H9 (cell line): ENCODE results near the gene CDK9. TPM values are rescaled to one million over a fixed set of nuclear protein-coding genes. Genes with fewer than 3 reads are reported as not detected.

Source experiments
- DNase-seq: peaks from one replicate; pipeline ENCODE4 v3.0.0-alpha.2; 2017
- H2AFZ ChIP-seq: one replicate; pipeline ENCODE4 v1.6.1; 2013; ENCODE audit warnings: mild to moderate bottlenecking, low read length, control low read depth, moderate library complexity
- H2AK5ac ChIP-seq: 2 replicates; pipeline ENCODE4 v1.6.1; 2013; ENCODE audit warnings: low read length, control low read depth, mixed read lengths; ENCODE audit not compliant: insufficient read length
- H2BK120ac ChIP-seq: one replicate; pipeline ENCODE4 v1.6.1; 2013; ENCODE audit warnings: low read depth, mild to moderate bottlenecking, low read length, control low read depth, inconsistent platforms; ENCODE audit not compliant: poor library complexity, severe bottlenecking
- H2BK12ac ChIP-seq: 2 replicates; pipeline ENCODE4 v1.6.1; 2013; ENCODE audit warnings: low read length, control low read depth, mixed read lengths, low read depth; ENCODE audit not compliant: insufficient read length
- H2BK15ac ChIP-seq: 2 replicates; pipeline ENCODE4 v1.6.1; 2013; ENCODE audit warnings: low read depth, low read length, control low read depth
- H2BK20ac ChIP-seq: one replicate; pipeline ENCODE4 v1.6.1; 2013; ENCODE audit warnings: low read depth, mild to moderate bottlenecking, low read length, control low read depth, inconsistent platforms; ENCODE audit not compliant: poor library complexity, severe bottlenecking
- H2BK5ac ChIP-seq: 2 replicates; pipeline ENCODE4 v1.6.1; 2013; ENCODE audit warnings: low read length, control low read depth, mixed read lengths; ENCODE audit not compliant: insufficient read length
- H3K14ac ChIP-seq: 2 replicates; pipeline ENCODE4 v1.6.1; 2013; ENCODE audit warnings: low read length, control low read depth; ENCODE audit not compliant: insufficient read depth
- H3K18ac ChIP-seq: 2 replicates; pipeline ENCODE4 v1.6.1; 2013; ENCODE audit warnings: low read depth, mild to moderate bottlenecking, mixed read lengths, low read length, control low read depth; ENCODE audit not compliant: insufficient read length
- H3K23ac ChIP-seq: 2 replicates; pipeline ENCODE4 v1.6.1; 2013; ENCODE audit warnings: low read length, control low read depth, mixed read lengths, low read depth; ENCODE audit not compliant: insufficient read length
- H3K23me2 ChIP-seq: 2 replicates; pipeline ENCODE4 v1.6.1; 2013; ENCODE audit warnings: low read depth, mild to moderate bottlenecking, mixed read lengths, low read length, control low read depth; ENCODE audit not compliant: insufficient read length, poor library complexity, severe bottlenecking
- H3K27ac ChIP-seq: 2 replicates; pipeline ENCODE4 v1.5.1; 2013; ENCODE audit warnings: low read length, control low read depth, mixed read lengths, low read depth; ENCODE audit not compliant: insufficient read length
- H3K27me3 ChIP-seq: 2 replicates; pipeline ENCODE4 v1.6.1; 2013; ENCODE audit warnings: low read length, control low read depth, inconsistent platforms; ENCODE audit not compliant: insufficient read depth
- H3K4ac ChIP-seq: 2 replicates; pipeline ENCODE4 v1.6.1; 2013; ENCODE audit warnings: low read depth, mild to moderate bottlenecking, control low read depth, inconsistent platforms, low read length, moderate library complexity
- H3K4me1 ChIP-seq: 2 replicates; pipeline ENCODE4 v1.6.1; 2013; ENCODE audit warnings: low read length, control low read depth, inconsistent platforms; ENCODE audit not compliant: insufficient read depth
- H3K4me2 ChIP-seq: 2 replicates; pipeline ENCODE4 v1.6.1; 2013; ENCODE audit warnings: low read length, control low read depth, mixed read lengths; ENCODE audit not compliant: insufficient read length, insufficient read depth
- H3K56ac ChIP-seq: 2 replicates; pipeline ENCODE4 v1.6.1; 2013; ENCODE audit warnings: low read depth, mild to moderate bottlenecking, mixed read lengths, low read length, control low read depth; ENCODE audit not compliant: insufficient read length
- H3K79me1 ChIP-seq: 2 replicates; pipeline ENCODE4 v1.6.1; 2013; ENCODE audit warnings: low read depth, mild to moderate bottlenecking, moderate library complexity, low read length, control low read depth, inconsistent platforms; ENCODE audit not compliant: insufficient read depth, poor library complexity, severe bottlenecking
- H3K79me2 ChIP-seq: 2 replicates; pipeline ENCODE4 v1.6.1; 2013; ENCODE audit warnings: low read length, control low read depth, inconsistent platforms; ENCODE audit not compliant: insufficient read depth
- H3K9ac ChIP-seq: 2 replicates; pipeline ENCODE4 v1.6.1; 2013; ENCODE audit warnings: low read length, control low read depth, mixed read lengths; ENCODE audit not compliant: insufficient read length; ENCODE audit errors: extremely low read depth
- H3K9me3 ChIP-seq: one replicate; pipeline ENCODE4 v1.6.1; 2013; ENCODE audit warnings: low read depth, low read length, inconsistent platforms; ENCODE audit not compliant: control insufficient read depth
- H3T11ph ChIP-seq: one replicate; pipeline ENCODE4 v1.6.1; 2013; ENCODE audit warnings: mild to moderate bottlenecking, low read length, control low read depth, inconsistent platforms
- H4K20me1 ChIP-seq: one replicate; pipeline ENCODE4 v1.6.1; 2013; ENCODE audit not compliant: control insufficient read depth, insufficient read length, insufficient read depth
- H4K5ac ChIP-seq: 2 replicates; pipeline ENCODE4 v1.6.1; 2013; ENCODE audit warnings: low read depth, mild to moderate bottlenecking, mixed read lengths, low read length, control low read depth; ENCODE audit not compliant: insufficient read length
- H4K8ac ChIP-seq: replicated peaks from 2 replicates; pipeline ENCODE4 v1.6.1; 2013; ENCODE audit warnings: low read length, control low read depth, mixed read lengths, low read depth; ENCODE audit not compliant: insufficient read length
- H4K91ac ChIP-seq: 2 replicates; pipeline ENCODE4 v1.6.1; 2013; ENCODE audit warnings: low read depth, mild to moderate bottlenecking, moderate library complexity, mixed read lengths, low read length, control low read depth; ENCODE audit not compliant: insufficient read length
- H3K27ac Mint-ChIP-seq, 3 experiments: 2 replicates in 2 of 3; 3 replicates in 1 of 3; pipeline ENCODE4 v1.8.0; 2020 to 2021; ENCODE audit warnings: mixed read lengths in 3 of 3, mild to moderate bottlenecking in 1 of 3, moderate library complexity in 1 of 3
- H3K27me3 Mint-ChIP-seq: 2 replicates; pipeline ENCODE4 v1.8.0; 2021; ENCODE audit warnings: low read depth, mild to moderate bottlenecking, moderate library complexity, mixed read lengths
- H3K36me3 Mint-ChIP-seq, 3 experiments: 2 replicates in 2 of 3; 3 replicates in 1 of 3; pipeline ENCODE4 v1.8.0; 2020 to 2021; ENCODE audit warnings: low read depth in 3 of 3, mixed read lengths in 3 of 3; ENCODE audit not compliant: insufficient read depth in 1 of 3
- H3K4me1 Mint-ChIP-seq, 2 experiments: 2 replicates each; pipeline ENCODE4 v1.8.0; 2020; ENCODE audit warnings: mixed read lengths in 2 of 2
- H3K4me3 Mint-ChIP-seq, 2 experiments: 2 replicates in 1 of 2; 3 replicates in 1 of 2; pipeline ENCODE4 v1.8.0; 2020 to 2021; ENCODE audit warnings: mild to moderate bottlenecking in 2 of 2, mixed read lengths in 2 of 2, moderate library complexity in 1 of 2
- H3K9me3 Mint-ChIP-seq, 2 experiments: 2 replicates in 1 of 2; 3 replicates in 1 of 2; pipeline ENCODE4 v1.8.0; 2020; ENCODE audit warnings: mild to moderate bottlenecking in 2 of 2, mixed read lengths in 2 of 2, moderate library complexity in 1 of 2
- WGBS: extraction: QIAGEN DNeasy Blood & Tissue Kit; methylation state at CpG from one replicate; pipeline ENCODE4 v1.1.7; 2013; ENCODE audit warnings: missing lambda C conversion rate, low lambda C conversion rate, mixed read lengths; ENCODE audit not compliant: insufficient read length; ENCODE audit errors: extremely low coverage; 5-methylcytosine and 5-hydroxymethylcytosine counted together
- total RNA-seq: library from RNA; stranded (reverse); gene quantifications from 2 replicates; pipeline ENCODE4 v1.2.1, GENCODE V29; 2021
- TF ChIP-seq, protein P1 (sequence below): fragments of 200-600 bp; sonication (generic); conservative IDR thresholded peaks from 3 replicates; pipeline ENCODE4 v1.8.0; 2021; ENCODE audit warnings: antibody characterized with exemption, mild to moderate bottlenecking

Gene CDK9
- total RNA-seq, 1 experiment from 2014 or later: 85.7 TPM

DNA sequence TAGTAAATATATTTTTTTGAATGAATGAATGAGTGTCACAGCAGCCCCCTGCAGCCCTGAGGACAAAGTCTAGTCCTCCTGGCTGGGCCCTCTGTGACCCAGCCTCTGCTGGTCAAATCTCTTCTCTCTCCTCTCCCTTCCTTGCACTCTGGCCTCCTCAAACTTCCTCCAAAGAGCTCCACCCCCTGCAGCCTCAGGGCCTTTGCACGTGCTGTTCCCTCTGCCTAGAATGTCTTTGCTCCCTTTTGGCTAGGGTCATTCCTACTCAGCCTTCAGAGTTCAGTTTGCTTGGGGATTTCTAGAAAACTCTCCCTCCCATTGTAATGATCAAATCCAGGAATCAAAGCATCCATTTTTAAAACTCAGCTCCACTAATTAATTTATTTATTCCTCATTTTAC lies 20.4 kb upstream of the CDK9 start:
- H2BK15ac ChIP-seq: no peak overlapping the region
- no peak overlapping the region for H4K91ac ChIP-seq
- peaks cover 10% of the 10 kb centered on the region for H3K27me3 Mint-ChIP-seq
- no peak overlapping the region for H4K8ac ChIP-seq
- no peaks in the 10 kb centered on the region; a peak in 1 of 5 replicates for H3K9me3 Mint-ChIP-seq
- WGBS: no CpG with 5 or more reads among the region's 1 CpG
- H3K4me1 Mint-ChIP-seq: peaks cover 46 to 60% of the 10 kb centered on the region in 2 experiments
- no peaks in the 10 kb centered on the region for H4K20me1 ChIP-seq
- no peak overlapping the region for H2BK5ac ChIP-seq
- H3K79me1 ChIP-seq: no peaks in the 10 kb centered on the region
- no peaks in the 10 kb centered on the region for H3K23me2 ChIP-seq
- no peak overlapping the region; a peak in 1 of 7 replicates for H3K27ac Mint-ChIP-seq
- no peak overlapping the region for H2AK5ac ChIP-seq
- H3K4ac ChIP-seq: no peak overlapping the region
- H3K9ac ChIP-seq: no peak overlapping the region
- H3K23ac ChIP-seq: no peak overlapping the region
- H2AFZ ChIP-seq: no peak overlapping the region
- no peak overlapping the region for H4K5ac ChIP-seq
- H3K14ac ChIP-seq: no peak overlapping the region
- no peaks in the 10 kb centered on the region for H3K36me3 Mint-ChIP-seq
- H3K79me2 ChIP-seq: no peaks in the 10 kb centered on the region
- H3K27me3 ChIP-seq: no peaks in the 10 kb centered on the region
- no peak overlapping the region for H3T11ph ChIP-seq
- no peak overlapping the region for H2BK12ac ChIP-seq
- H3K4me1 ChIP-seq: peaks cover 11% of the 10 kb centered on the region
- H2BK120ac ChIP-seq: no peak overlapping the region
- H3K18ac ChIP-seq: no peak overlapping the region
- DNase-seq: no peak
- H3K9me3 ChIP-seq: no peaks in the 10 kb centered on the region
- no peak overlapping the region for H3K56ac ChIP-seq
- no peak overlapping the region for H3K27ac ChIP-seq
- H2BK20ac ChIP-seq: no peak overlapping the region
- no peak overlapping the region for H3K4me2 ChIP-seq
- no peak overlapping the region for H3K4me3 Mint-ChIP-seq
- TF ChIP-seq, protein P1, sequence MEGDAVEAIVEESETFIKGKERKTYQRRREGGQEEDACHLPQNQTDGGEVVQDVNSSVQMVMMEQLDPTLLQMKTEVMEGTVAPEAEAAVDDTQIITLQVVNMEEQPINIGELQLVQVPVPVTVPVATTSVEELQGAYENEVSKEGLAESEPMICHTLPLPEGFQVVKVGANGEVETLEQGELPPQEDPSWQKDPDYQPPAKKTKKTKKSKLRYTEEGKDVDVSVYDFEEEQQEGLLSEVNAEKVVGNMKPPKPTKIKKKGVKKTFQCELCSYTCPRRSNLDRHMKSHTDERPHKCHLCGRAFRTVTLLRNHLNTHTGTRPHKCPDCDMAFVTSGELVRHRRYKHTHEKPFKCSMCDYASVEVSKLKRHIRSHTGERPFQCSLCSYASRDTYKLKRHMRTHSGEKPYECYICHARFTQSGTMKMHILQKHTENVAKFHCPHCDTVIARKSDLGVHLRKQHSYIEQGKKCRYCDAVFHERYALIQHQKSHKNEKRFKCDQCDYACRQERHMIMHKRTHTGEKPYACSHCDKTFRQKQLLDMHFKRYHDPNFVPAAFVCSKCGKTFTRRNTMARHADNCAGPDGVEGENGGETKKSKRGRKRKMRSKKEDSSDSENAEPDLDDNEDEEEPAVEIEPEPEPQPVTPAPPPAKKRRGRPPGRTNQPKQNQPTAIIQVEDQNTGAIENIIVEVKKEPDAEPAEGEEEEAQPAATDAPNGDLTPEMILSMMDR: no peak
